Measurements from ENCODE around the gene LIMS2.

LIMS2 gene

GRCh38 chr2:127633556-127634065, 41.7 kb downstream of the LIMS2 start:
- DNase-seq (ENCODE audit: low read depth), result no peak

- no peak for DNase-seq (ENCODE audit: low read depth)
Observed at GRCh38 chr2:127632592-127633489, 42.5 kb downstream of the LIMS2 start.

- no peak for DNase-seq (ENCODE audit: low read depth)
Observed at GRCh38 chr2:127631997-127632581, 43.2 kb downstream of the LIMS2 start.

- no peak for DNase-seq (ENCODE audit: low read depth)
Observed at GRCh38 chr2:127631541-127631996, 43.8 kb downstream of the LIMS2 start.

- no peak for DNase-seq (ENCODE audit: low read depth)
Observed at GRCh38 chr2:127630864-127631540, 44.3 kb downstream of the LIMS2 start.

- no peak for DNase-seq (ENCODE audit: low read depth)
Observed at GRCh38 chr2:127630096-127630863, 45.0 kb downstream of the LIMS2 start.

- DNase-seq (ENCODE audit: low read depth), result no peak
Observed at GRCh38 chr2:127629637-127630036, 45.7 kb downstream of the LIMS2 start.

GRCh38 chr2:127628767-127629614, 46.3 kb downstream of the LIMS2 start:
- DNase-seq (ENCODE audit: low read depth), result no peak

- no peak for DNase-seq (ENCODE audit: low read depth)
Observed at GRCh38 chr2:127627740-127628571, 47.4 kb downstream of the LIMS2 start.

GRCh38 chr2:127626917-127627739, 48.2 kb downstream of the LIMS2 start:
- DNase-seq (ENCODE audit: low read depth), result no peak

- DNase-seq (ENCODE audit: low read depth), result no peak
Observed at GRCh38 chr2:127626175-127626574, 49.2 kb downstream of the LIMS2 start.

GRCh38 chr2:127625572-127625951, 49.8 kb downstream of the LIMS2 start:
- DNase-seq (ENCODE audit: low read depth), result no peak

- DNase-seq (ENCODE audit: low read depth), result no peak
Observed at GRCh38 chr2:127624756-127625571, 50.4 kb downstream of the LIMS2 start.

- DNase-seq (ENCODE audit: low read depth), result no peak
Observed at GRCh38 chr2:127624320-127624755, 51.0 kb downstream of the LIMS2 start.

- DNase-seq (ENCODE audit: low read depth), result no peak
Observed at GRCh38 chr2:127623388-127624319, 51.7 kb downstream of the LIMS2 start.

- no peak for DNase-seq (ENCODE audit: low read depth)
Observed at GRCh38 chr2:127622561-127623387, 52.6 kb downstream of the LIMS2 start.
